Ovary (tissue), 9 donors: ENCODE results near the gene SLC39A11. TPM values are rescaled to one million over a fixed set of nuclear protein-coding genes. Genes with fewer than 3 reads are reported as not detected.
"Not testable (repeated sequence)": the region's sequence is repeated elsewhere in the genome, so short reads cannot be mapped to it uniquely, and the experiment has no call there.

Source experiments
- DNase-seq, 5 donors: peaks; one replicate each; pipeline ENCODE4 v3.0.0-alpha.2; 2019 to 2020
- H3K27ac ChIP-seq, 2 donors: fragments of 200-600 bp; one replicate each; pipeline versions ENCODE4 v1.5.1 to v1.8.0; 2019 to 2022
- H3K27me3 ChIP-seq: fragments of 200-600 bp; one replicate; pipeline ENCODE4 v1.8.0; 2022
- H3K36me3 ChIP-seq: fragments of 200-600 bp; sonication (generic); one replicate; pipeline ENCODE4 v1.5.1; 2019
- H3K4me1 ChIP-seq: one replicate; pipeline ENCODE4 v1.8.1; 2013; ENCODE audit warnings: mild to moderate bottlenecking, moderate library complexity; ENCODE audit not compliant: insufficient read depth
- H3K4me3 ChIP-seq: fragments of 200-600 bp; sonication (generic); one replicate; pipeline ENCODE4 v1.5.1; 2017
- H3K9me3 ChIP-seq, 2 donors: fragments of 200-600 bp in 1 of 2; sonication (generic) in 1 of 2; one replicate each; pipeline versions ENCODE4 v1.5.1 to v1.8.1; 2013 to 2019; ENCODE audit warnings: mild to moderate bottlenecking in 1 of 2, moderate library complexity in 1 of 2
- CTCF ChIP-seq, 3 donors: fragments of 450-650 bp in 2 of 3; fragments of 200-600 bp in 1 of 3; IDR thresholded peaks; one replicate each; pipeline versions ENCODE4 v1.5.1 to v1.8.0; 2016 to 2022; ENCODE audit warnings: antibody characterized with exemption in 3 of 3, mild to moderate bottlenecking in 1 of 3
- EP300 ChIP-seq: sonication (generic); formaldehyde crosslinking; IDR thresholded peaks from one replicate; pipeline ENCODE4 v1.6.1; 2017; ENCODE audit warnings: antibody characterized with exemption
- POLR2A ChIP-seq: fragments of 450-650 bp; IDR thresholded peaks from one replicate; pipeline ENCODE4 v1.6.1; 2017; ENCODE audit warnings: antibody characterized with exemption, mild to moderate bottlenecking, moderate library complexity
- WGBS, 3 donors: extraction: QIAGEN DNeasy Blood & Tissue Kit in 1 of 3; methylation state at CpG; one replicate each; pipeline versions ENCODE4 v1.1.5 to v1.1.7; 2013 to 2017; 5-methylcytosine and 5-hydroxymethylcytosine counted together
- intact Hi-C, 4 donors: fragments of 100-400 bp; cut with DNase I; formaldehyde crosslinking; loops; one replicate each; pipeline versions ENCODE4 v1.11.0 to v1.15.1; 2022 to 2023
- polyA plus RNA-seq, 2 donors: library from polyadenylated mRNA; stranded (reverse); fragments of 200-250 nt in 1 of 2; fragments of 350-450 nt in 1 of 2; fragmentation: Illumina TruSeq in 1 of 2; extraction: RNeasy Lipid Tissue Mini Kit (QIAGEN cat#74804) in 1 of 2; gene quantifications; one replicate each; pipeline ENCODE4 v1.2.3, GENCODE V29; 2013 to 2014
- total RNA-seq, 7 donors: library from RNA; depleted of rRNA in 2 of 7; stranded (reverse); fragments of >200 nt in 2 of 7; fragmentation: NEBNext Ultra II Directional in 3 of 7; extraction: Animal tissue kit (Norgen Biotek cat#: 25700) in 3 of 7; gene quantifications; one replicate each; pipeline versions ENCODE4 v1.1.0 to v1.2.4, GENCODE V29; 2016 to 2023
- donor health status: DM: no; HTN: no; CAD: no; lungs with moderate emphysema.
- donor health status: DM: no; HTN: no; CAD: no.
- donor health status: Bipolar disorder and iron deficiency.
- donor health status: DM: yes; HTN: yes; CAD: no.
- donor health status: DM: no; HTN: no; CAD: no.
- donor health status: DM: yes; HTN: yes; CAD: no.

Gene SLC39A11
- total and polyA plus RNA-seq, 9 donors, result 4.0 to 21.2 (median 10.1) TPM

GRCh38 chr17:72766761-72767356 is 325.6 kb downstream of the SLC39A11 start:
- Histone ChIP-seq H3K9me3 (no peaks in the 10 kb centered on the region), H3K36me3 (no peaks in the 10 kb centered on the region), H3K27ac (no peak overlapping the region), H3K4me1 (no peaks in the 10 kb centered on the region), H3K4me3 (no peak overlapping the region), H3K27me3 (no peaks in the 10 kb centered on the region)
- WGBS, 3 donors, result 43 to 58% (median 48%) methylated on average over 4 of the region's 4 CpGs
- TF ChIP-seq POLR2A (no peak), CTCF (IDR thresholded peaks at IDR 0.05) (no peak), EP300 (no peak)
- intact Hi-C loops, result no loop called here
- no peak for DNase-seq

GRCh38 chr17:72765368-72766153 is 326.9 kb downstream of the SLC39A11 start:
- no peak overlapping the region for H3K4me3 ChIP-seq
- no peaks in the 10 kb centered on the region for H3K36me3 ChIP-seq
- no peak for TF ChIP-seq EP300
- no peak for TF ChIP-seq POLR2A
- TF ChIP-seq CTCF (IDR thresholded peaks at IDR 0.05), result no peak
- no peaks in the 10 kb centered on the region for H3K4me1 ChIP-seq
- H3K27me3 ChIP-seq, result no peaks in the 10 kb centered on the region
- intact Hi-C loops, result no loop called here
- H3K9me3 ChIP-seq, result no peaks in the 10 kb centered on the region
- 87 to 89% (median 87%) methylated on average over 11 of the region's 11 CpGs for WGBS, 3 donors
- no peak for DNase-seq
- H3K27ac ChIP-seq, result no peak overlapping the region

GRCh38 chr17:72764632-72765041 is 327.9 kb downstream of the SLC39A11 start:
- no peak overlapping the region for H3K4me3 ChIP-seq
- no peak for DNase-seq
- H3K4me1 ChIP-seq, result no peaks in the 10 kb centered on the region
- H3K27me3 ChIP-seq, result no peaks in the 10 kb centered on the region
- TF ChIP-seq CTCF (IDR thresholded peaks at IDR 0.05), result no peak
- TF ChIP-seq POLR2A, result no peak
- no peak for TF ChIP-seq EP300
- no peaks in the 10 kb centered on the region for H3K9me3 ChIP-seq
- H3K36me3 ChIP-seq, result no peaks in the 10 kb centered on the region
- WGBS, 3 donors, result 76 to 91% (median 89%) methylated on average over 3 of the region's 3 CpGs
- H3K27ac ChIP-seq, result no peak overlapping the region
- intact Hi-C loops, result no loop called here

GRCh38 chr17:72763981-72764380 is 328.5 kb downstream of the SLC39A11 start:
- TF ChIP-seq CTCF (IDR thresholded peaks at IDR 0.05) (no peak), POLR2A (no peak), EP300 (no peak)
- H3K4me1 ChIP-seq, result no peaks in the 10 kb centered on the region
- H3K27me3 ChIP-seq, result no peaks in the 10 kb centered on the region
- intact Hi-C loops, result no loop called here
- H3K9me3 ChIP-seq, result no peaks in the 10 kb centered on the region
- WGBS, 3 donors, result 67 to 87% (median 70%) methylated on average over 5 of the region's 5 CpGs
- DNase-seq, result no peak
- H3K4me3 ChIP-seq, result no peak overlapping the region
- H3K27ac ChIP-seq, result no peak overlapping the region
- H3K36me3 ChIP-seq, result no peaks in the 10 kb centered on the region

- intact Hi-C loops, H3K27me3 ChIP-seq, H3K4me3 ChIP-seq, H3K36me3 ChIP-seq, DNase-seq, H3K4me1 ChIP-seq, H3K27ac ChIP-seq, H3K9me3 ChIP-seq: not testable (repeated sequence)
- WGBS, 3 donors, result 83 to 85% (median 84%) methylated on average over 9 of the region's 9 CpGs
Measured at GRCh38 chr17:72761893-72762575, 330.5 kb downstream of the SLC39A11 start.
